HG03095 (cell line): Measurements from ENCODE around the gene NUB1.
"Not testable (repeated sequence)": the region's sequence is repeated elsewhere in the genome, so short reads cannot be mapped to it uniquely, and the experiment has no call there.

ENCODE experiments used
- ATAC-seq: cut with Tn5 transposase; IDR thresholded peaks from one replicate; pipeline ENCODE4 v1.9.1; 2021; ENCODE audit warnings: moderate library complexity; ENCODE audit not compliant: unreplicated experiment

Gene NUB1, protein sequence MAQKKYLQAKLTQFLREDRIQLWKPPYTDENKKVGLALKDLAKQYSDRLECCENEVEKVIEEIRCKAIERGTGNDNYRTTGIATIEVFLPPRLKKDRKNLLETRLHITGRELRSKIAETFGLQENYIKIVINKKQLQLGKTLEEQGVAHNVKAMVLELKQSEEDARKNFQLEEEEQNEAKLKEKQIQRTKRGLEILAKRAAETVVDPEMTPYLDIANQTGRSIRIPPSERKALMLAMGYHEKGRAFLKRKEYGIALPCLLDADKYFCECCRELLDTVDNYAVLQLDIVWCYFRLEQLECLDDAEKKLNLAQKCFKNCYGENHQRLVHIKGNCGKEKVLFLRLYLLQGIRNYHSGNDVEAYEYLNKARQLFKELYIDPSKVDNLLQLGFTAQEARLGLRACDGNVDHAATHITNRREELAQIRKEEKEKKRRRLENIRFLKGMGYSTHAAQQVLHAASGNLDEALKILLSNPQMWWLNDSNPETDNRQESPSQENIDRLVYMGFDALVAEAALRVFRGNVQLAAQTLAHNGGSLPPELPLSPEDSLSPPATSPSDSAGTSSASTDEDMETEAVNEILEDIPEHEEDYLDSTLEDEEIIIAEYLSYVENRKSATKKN

GRCh38 chr7:151341357-151342101, at the start of gene NUB1:
NUB1 (plus strand) TSS chr7:151341812; CDS start chr7:151345350, 3,538 bp downstream.
- ATAC-seq = peak; percentile 45

GRCh38 chr7:151292850-151293249, 48.8 kb upstream of the NUB1 start:
- no peak for ATAC-seq

- no peak for ATAC-seq
These were observed 45.2 kb upstream of the NUB1 start for GRCh38 chr7:151296202-151296992.

- ATAC-seq = no peak
These were observed 42.8 kb upstream of the NUB1 start for GRCh38 chr7:151298765-151299164.

DNA sequence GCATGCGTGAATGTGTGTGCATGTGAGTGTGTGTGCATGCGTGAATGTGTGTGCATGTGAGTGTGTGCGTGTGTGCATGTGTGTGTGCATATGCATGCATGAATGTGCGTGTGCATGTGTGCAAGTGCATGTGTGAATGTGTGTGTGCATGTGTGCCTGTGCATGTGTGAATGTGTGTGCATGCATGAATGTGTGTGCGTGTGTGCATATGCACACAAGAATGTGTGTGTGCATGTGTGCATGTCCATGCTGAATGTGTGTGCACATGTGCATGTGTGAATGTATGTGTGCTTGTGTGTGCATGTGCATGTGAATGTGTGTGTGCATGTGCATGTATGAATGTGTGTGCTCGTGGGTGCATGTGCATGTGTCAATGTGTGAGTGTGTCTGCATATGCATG, 42.1 kb upstream of the NUB1 start:
- no peak for ATAC-seq

GRCh38 chr7:151299940-151300645, 41.5 kb upstream of the NUB1 start:
- ATAC-seq = no peak

DNA sequence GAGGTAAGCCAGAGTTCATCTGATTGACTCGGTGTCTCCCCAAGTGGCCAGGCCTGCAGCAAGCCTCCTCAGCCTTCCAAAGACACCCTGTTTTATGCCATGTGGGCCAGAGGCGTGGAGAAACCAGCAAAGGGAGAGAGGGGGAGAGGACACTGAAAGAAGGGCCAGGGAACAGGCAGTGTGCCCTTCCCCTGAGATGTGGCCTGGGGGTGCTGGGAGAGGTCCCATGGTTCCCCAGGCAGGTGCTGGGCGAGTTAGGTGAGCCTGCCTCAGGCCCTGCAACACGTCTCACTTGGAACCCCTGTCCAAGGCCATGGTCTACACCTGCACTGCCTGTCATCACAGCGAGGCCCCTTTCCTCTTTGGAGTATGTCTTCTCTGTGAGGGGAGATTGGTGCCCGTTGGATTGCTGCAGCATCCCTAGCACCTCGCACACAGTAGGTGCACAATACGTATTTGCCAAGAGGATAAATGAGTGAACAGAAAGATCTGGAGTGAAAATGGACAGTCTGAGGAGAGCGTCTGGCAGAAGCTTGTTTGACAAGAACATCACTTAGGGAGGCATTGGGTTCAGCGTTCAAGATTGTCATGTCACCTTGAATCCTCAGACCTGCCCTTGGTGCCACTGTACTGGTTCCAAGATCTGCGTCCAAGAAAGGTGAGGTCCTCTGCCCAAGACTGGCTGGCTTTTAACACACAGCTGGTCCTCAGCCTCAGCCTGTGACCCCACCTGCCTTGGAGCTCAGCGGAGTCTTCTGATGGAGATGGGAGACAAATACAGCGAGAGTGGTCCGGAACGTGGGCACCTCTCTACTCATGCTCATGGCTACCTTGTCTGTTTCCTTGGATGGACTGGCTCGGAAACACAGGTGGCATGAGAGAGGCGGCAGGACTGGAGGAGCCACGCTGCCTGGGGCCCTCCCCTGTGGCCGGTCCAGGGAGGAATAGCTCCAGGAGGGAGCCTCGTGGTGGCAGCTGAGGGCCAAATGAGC, 39.8 kb upstream of the NUB1 start:
- no peak for ATAC-seq

DNA sequence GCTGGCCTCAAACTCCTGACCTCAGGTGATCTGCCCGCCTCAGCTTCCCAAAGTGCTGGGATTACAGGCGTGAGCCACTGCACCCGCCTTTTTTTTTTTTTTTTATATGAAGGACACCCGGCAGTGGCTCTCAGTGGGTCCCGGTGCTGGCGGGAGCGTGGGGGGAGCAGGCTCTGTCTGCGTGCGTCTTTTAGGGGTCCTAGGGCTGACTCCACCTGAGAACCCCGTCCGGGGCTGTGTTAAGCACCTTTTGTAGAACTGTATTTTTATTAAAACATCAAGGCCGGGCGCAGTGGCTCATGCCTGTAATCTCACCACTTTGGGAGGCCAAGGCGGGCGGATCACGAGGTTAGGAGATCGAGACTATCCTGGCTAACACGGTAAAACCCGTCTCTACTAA, 37.4 kb upstream of the NUB1 start:
- ATAC-seq = not testable (repeated sequence)

DNA sequence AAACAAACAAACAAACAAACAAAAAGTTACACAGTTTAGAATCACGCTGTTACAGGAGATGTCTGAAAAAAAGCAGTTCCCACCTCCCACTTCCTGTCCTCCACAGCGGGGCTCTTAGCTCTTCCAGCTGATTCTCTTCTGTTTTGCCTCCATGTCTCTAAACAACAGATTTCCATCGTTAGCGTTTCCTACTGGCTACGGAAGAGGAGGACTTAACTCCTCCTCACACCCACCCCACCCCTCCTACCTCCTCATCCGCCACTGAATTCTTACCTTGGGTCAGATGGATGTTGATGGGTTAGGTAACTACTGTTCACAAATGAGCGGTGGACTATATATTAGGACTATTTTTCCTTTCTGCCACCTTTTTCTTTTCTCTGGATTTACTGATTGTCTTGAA, 36.8 kb upstream of the NUB1 start:
- ATAC-seq = no peak

DNA sequence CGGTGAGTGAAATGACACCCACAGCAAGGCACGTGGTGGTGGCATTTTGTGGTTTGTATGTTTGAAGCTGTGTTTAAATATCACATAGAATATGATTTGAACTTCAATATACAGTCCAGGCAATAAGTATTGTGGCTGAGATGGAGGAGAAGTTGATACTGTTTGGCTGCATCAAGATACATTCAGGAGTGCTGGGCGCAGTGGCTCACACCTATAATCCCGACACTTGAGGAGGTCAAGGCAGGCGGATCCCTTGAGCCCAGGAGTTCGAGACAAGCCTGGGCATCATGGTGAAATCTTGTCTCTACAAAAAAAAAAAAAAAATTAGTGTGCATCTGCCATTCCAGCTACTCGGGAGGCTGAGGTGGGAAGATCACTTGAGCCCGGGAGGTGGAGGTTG, 35.2 kb upstream of the NUB1 start:
- no peak for ATAC-seq

GRCh38 chr7:151306860-151307259, 34.8 kb upstream of the NUB1 start:
- ATAC-seq = no peak

DNA sequence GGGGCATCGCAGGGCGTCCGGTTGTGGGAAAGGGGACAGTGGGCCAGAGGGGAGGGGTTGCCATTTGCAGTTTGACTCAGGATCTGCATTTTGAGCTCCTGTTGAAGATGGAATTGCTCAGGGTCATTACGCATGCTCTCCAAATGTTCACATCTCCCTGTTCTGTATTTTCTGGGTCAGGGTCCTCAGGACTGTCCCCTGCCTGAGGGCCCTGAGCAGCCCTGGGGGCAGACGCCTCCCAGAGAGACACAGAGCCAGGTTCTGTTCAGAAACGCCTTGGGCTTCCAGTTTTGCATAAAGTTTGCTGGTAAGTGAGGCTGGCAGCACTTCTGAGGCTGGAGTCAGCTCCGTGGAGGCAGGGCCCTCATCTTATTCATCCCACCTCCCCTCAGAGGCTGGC, 34.1 kb upstream of the NUB1 start:
- no peak for ATAC-seq

DNA sequence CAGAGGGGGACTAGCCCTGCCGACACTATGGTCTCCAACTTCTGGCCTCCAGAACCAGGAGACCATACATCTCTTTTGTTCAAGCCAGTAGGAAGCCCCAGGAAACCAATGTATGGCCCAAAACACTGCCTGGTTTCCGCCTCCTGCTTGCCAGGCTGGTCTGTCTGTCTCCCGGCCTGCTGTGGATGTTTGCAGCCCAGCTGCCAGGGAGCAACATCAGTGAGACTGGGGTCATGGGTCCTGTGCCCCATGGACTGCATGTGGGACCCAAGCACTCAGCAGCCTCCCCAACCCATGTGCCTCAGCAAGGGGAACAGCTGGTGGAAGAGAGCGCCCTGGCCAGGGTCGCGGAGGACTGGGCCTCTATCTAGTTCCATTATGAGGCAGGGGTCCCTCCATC, 33.4 kb upstream of the NUB1 start:
- no peak for ATAC-seq

GRCh38 chr7:151308791-151309190, 32.8 kb upstream of the NUB1 start:
- no peak for ATAC-seq

GRCh38 chr7:151309311-151309710, 32.3 kb upstream of the NUB1 start:
- ATAC-seq = no peak

DNA sequence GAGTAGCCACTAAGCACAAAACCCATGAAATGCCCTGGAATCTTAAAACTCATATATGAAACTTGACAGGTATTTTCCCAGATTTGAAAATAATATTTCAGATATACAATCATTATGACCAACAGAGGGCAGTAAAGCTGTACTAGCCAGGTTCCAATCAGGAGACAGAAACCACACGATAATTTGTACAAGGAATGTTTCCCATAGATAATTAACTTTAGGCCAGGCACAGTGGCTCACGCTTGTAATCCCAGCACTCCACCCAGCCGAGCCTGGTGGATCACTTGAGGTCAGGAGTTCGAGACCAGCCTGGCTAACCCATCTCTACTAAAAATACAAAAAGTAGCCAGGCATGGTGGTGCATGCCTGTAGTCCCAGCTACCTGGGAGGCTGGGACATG, 31.0 kb upstream of the NUB1 start:
- ATAC-seq = no peak

GRCh38 chr7:151311294-151311864, 30.2 kb upstream of the NUB1 start:
- no peak for ATAC-seq

GRCh38 chr7:151312356-151312755, 29.3 kb upstream of the NUB1 start:
- no peak for ATAC-seq
